DMS53 treated with DMSO at 0.1 percent for 48 hours (cell line): ENCODE results near the gene SYT11.
"Not testable (repeated sequence)": the region's sequence is repeated elsewhere in the genome, so short reads cannot be mapped to it uniquely, and the experiment has no call there.

ENCODE experiments used
- DNase-seq: peaks from one replicate; lab custom pipeline; 2025; ENCODE audit not compliant: unreplicated experiment; lab: John Stamatoyannopoulos, UW

SYT11 gene, protein sequence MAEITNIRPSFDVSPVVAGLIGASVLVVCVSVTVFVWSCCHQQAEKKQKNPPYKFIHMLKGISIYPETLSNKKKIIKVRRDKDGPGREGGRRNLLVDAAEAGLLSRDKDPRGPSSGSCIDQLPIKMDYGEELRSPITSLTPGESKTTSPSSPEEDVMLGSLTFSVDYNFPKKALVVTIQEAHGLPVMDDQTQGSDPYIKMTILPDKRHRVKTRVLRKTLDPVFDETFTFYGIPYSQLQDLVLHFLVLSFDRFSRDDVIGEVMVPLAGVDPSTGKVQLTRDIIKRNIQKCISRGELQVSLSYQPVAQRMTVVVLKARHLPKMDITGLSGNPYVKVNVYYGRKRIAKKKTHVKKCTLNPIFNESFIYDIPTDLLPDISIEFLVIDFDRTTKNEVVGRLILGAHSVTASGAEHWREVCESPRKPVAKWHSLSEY

DNA sequence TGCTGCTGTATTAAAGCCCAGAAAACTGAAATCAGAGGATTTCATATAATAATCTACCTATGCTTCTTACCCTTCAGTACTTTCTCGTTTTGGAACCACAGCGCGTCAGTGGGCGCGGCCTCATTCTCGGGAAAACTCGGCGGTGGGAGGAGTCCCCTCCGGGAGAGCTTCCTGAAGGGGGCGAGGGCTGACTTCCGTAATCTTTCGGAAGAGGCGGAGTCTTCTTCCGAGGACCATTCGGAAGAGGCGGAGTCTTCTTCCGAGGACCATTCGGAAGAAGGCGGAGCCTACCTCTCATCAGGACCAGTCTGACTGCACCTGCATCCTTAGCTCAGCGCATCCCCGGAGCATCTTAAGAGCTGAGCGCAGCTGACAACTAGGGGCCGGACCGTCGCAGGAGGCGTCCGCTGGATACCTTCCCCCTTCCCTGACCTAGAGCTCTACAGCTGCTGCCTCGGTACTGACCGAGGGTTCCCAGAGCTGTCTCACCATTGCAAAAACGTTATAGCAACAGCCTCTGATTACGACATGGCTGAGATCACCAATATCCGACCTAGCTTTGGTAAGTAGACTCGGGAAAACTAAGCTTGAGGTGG, at the start of gene SYT11:
Gene SYT11 (plus strand): TSS at position 334 of the 596 bp plus-strand sequence. CDS start 195 bp downstream, at position 529.
- peak; percentile 98 for DNase-seq

DNA sequence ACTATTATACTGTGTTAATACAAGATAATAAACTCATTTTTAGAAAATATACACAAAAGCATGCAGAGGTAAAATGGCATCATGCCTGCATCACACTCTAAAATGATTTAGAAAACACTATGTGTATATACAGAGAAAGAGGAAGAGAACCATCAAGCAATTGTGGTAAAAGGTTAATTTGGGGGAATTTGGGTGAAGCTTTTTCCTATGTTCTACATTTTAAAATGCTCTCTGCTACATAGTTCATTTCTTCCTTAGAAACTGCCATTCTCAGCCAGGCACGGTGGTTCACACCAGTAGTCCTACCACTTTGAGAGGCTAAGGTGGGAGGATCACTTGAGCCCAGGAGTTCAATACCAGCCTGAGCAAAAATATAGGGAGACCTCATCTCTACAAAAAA, 46.5 kb upstream of the SYT11 start:
- DNase-seq = no peak

DNA sequence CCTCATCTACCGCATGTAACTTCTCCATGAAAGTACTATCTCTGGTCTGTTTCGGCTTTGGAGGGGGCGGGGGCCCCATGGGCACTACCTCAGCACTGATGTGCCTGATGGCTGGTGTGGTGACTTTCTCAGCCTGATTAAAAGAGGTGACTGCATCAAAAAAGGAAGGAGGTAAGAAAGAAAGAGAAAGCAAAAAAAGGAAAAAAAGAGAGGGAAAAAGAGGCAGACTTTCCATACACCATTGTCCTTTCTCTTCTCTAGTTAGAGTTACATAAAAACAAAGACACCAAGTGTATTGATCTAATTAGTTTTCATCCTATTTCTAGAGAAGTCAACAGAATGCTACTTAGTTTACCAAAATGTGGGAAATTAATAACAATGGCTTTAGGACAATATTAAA, 45.7 kb upstream of the SYT11 start:
- DNase-seq = no peak

DNA sequence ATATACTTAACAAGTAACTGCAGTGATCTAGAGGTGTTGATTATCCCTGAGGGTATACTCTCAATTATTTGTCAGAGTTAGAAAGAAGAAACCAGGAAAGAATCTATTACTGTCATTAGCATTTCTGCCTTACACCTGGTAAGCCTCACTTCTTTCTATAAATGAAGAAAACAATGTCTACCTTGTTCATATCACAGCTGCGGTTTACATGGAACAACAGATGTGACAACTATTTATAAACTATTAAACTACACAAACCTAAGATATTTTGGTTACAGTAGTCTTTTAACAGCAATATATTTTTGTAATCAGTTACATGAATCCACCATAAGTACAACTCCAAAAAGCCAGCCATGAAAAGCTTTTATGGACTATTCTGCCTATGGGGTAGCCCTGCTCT, 43.0 kb upstream of the SYT11 start:
- DNase-seq = no peak

DNA sequence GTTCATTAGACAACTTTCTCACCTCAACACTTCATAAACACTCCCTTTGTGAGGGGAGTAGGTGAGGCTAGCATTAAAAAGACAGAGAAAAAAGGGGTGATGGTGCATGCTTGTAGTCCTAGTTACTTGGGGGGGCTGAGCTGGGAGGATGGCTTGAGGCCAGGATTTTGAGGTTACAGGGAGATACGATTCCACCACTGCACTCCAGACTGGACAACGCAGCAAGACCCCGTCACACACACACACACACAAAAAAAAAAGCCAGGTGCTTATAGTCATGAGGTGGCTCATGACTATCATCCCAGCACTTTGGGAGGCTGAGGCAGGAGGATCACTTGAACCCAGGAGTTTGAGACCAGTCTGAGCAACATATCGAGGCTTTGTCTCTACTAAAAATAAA, 31.9 kb upstream of the SYT11 start:
- no peak for DNase-seq

DNA sequence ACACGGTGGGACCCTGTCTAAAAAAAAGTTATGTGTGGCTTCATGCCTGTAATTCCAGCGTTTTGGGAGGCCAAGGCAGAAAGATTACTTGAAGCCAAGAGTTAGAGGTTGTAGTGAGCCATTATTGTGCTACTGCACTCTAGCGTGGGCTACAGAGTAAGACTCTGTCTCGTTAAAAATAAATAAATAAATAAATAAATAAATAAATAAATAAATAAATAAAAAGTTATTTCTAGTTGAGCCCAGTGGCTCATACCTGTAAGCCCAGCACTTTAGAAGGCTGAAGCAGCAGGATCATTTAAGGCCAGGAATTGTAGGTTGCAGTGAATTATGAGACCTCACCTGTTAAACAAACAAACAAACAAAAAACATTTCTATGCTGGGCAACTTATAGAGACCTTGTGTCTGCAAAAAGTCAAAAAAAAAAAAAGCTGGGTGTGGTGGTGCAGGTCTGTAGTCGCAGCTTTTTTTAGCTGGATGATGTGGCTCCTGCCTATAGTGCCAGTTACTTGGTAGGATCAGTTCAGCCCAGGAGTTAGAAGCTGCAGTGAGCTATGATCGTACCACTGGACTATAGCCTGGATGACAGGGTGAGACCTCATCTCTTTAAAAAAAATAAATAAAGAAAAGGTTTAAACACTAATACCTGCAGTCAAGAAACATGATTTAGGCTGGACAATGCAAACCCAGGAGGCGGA, 27.9 kb upstream of the SYT11 start:
- no peak for DNase-seq

DNA sequence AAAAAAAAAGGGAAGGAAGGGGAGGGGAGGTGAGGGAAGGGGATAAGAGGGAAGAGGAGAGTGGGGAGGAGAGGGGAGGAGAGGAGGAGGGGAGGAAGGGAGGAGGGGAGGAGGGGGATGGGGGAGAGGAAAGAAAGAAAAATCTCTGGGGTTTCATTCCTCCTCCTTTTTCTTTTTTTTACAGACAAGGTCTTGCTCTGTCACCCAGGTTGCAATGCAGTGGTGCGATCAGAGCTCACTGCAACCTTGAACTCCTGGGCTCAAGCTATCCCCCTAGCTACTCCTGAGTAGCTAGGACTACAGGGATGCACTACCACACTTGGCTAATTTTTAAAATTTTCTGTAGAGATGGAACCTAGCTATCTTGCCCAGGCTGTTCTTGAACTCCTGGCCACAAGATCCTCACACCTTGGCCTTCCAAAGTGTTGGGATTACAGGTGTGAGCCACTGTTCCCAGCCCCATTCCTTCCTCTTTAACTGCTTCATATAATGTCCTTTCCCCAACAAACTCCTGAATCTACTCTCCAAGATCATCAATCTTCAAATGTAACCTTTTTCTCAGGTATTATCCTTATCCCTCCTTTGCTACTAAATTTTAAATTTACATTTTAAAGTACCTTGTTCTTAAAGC, 25.6 kb upstream of the SYT11 start:
- no peak for DNase-seq

DNA sequence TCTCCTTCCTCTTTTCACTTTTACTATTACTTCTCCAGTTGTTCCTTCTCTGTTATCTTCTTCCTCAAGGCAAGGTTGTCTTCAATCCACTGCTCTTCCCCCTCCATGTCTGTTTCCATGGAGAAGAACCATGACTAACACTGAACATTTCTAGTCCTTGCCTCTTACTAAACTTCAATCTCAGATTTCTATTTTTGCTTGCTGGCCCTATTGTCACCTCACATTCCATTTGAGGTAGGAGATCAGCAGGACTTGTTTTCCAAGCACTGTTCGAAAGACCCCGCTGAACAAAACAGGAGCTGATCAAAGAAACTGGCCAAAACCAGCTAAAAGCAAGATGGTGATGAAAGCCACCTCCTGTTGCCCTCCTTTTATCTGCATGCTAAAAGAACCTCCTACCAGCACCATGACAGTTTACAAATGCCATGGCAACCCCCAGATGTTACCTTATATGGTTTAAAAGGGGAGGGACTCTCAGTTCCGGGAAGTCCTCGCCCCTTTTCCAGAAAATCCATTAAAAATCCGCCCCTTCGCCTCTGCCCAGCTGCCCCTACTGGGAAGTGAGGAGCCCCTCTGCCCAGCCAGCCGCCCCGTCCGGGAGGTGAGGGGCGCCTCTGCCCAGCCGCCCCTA, 25.0 kb upstream of the SYT11 start:
- no peak for DNase-seq

DNA sequence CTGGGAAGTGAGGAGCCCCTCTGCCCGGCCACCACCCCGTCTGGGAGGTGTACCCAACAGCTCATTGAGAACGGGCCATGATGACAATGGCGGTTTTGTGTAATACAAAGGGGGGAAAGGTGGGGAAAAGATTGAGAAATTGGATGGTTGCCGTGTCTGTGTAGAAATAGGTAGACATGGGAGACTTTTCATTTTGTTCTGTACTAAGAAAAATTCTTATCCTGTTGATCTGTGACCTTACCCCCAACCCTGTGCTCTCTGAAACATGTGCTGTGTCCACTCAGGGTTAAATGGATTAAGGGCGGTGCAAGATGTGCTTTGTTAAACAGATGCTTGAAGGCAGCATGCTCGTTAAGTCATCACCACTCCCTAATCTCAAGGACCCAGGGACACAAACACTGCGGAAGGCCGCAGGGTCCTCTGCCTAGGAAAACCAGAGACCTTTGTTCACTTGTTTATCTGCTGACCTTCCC, 24.4 kb upstream of the SYT11 start:
- not testable (repeated sequence) for DNase-seq

DNA sequence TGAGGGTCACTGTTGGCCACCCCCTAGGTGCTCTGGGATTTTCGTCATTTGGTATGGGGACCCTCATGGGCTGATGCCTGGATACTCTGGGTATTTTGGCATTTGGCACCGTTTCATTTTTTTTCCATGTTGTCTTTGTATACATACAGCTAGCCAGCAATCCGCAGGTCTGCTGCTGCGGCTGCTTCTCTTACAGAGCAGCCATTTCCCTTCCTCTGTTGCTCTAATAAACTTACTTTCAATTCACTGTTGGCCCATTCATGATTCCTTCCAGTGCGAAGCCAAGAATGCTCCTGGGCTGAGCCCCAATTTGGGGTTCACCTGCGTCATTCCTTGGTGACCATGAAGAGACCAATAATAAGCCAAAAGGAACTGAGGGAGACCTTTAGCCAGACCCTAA, 23.8 kb upstream of the SYT11 start:
- no peak for DNase-seq

DNA sequence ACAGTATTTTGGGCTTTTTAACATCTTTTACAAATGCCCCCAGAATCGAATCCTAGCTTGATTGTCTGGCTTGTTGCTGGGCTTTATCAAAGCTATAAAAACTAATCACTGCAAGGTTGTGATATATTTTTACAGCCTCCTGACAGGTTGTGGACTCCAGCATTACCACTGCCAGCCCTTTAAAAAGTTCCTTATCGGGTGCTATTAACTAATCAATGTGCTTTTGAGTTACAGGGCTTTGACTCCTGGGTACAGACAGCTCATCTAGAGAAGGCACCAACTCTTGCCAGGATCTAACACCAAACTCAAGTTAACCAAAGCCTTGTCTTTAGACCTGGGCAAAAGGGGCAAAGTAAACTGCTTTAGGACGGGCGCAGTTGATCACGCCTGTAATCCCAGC, 19.0 kb upstream of the SYT11 start:
- no peak for DNase-seq

DNA sequence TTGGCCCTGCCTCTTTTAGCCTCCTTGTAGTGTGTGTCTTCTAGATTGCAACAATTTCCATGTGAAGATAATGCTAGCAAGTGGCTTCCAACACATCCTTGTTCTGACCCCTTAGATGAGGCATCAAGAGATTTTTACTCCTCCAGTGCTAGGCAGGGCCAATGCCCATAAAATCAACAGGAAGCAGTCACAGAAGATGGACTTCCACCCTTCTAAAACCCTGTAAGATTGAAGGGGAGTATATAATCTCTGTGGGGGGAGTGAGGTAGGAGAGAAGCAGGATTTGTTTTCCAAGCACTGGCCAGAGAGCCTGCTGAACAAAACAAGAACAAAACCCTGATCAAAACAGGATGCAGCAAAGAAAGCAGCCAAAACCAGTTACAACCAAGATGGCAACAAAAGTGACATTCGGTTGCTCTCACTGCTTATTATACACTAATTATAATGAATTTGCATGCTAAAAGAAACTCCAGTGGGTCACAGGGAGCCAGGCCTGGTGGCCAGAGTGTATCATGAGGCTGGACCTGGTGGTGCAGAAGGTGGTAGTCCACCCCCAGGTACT, 14.4 kb upstream of the SYT11 start:
- DNase-seq = no peak

DNA sequence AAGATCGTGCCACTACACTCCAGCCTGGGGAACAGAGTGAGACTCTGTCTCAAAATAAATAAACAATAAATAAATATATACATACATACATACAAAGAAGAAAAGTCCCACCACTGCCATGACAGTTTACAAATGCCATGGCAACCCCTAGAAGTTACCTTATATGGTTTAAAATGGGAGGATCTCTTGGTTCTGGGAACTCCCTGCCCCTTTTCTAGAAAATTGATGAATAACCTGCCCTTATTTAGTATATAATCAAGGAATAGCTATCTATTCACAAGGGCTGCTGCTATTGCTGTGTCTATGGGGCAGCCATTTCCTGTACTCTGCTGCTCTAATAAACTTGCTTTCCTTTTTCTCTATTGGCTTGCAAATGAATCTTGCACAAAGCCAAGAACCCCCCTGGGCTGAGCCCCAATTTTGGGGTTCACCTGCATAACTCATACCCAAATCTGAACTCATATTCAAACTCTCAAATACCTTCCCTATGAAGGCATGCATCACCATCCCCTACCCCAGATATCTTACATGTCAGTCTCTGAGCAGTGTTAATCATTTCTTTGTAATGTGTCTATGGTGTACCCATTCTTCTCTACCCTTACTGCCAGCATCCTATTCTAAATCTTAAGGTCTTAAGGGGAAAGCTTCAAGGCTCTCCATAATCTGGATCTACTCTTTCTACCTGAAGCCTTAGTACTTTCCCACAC, 11.4 kb upstream of the SYT11 start:
- no peak for DNase-seq

DNA sequence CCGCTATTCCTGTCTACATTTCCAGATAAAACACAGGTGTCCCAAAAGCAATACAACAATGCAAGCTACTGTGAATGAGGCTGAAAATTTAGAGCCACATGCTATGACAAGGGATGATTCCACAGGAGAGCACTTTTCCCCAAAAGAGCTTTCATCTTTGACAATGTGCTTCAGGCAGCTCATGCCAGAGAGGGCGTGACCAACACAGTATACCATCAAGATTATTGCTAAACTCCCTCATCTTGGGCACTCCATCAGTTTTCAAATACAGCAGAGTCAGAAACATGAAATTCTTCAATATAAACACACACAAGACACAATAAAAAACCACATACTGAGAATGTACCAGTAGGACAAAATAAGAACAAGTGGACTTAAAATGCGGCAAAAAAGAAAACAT, 9.0 kb upstream of the SYT11 start:
- DNase-seq = no peak

DNA sequence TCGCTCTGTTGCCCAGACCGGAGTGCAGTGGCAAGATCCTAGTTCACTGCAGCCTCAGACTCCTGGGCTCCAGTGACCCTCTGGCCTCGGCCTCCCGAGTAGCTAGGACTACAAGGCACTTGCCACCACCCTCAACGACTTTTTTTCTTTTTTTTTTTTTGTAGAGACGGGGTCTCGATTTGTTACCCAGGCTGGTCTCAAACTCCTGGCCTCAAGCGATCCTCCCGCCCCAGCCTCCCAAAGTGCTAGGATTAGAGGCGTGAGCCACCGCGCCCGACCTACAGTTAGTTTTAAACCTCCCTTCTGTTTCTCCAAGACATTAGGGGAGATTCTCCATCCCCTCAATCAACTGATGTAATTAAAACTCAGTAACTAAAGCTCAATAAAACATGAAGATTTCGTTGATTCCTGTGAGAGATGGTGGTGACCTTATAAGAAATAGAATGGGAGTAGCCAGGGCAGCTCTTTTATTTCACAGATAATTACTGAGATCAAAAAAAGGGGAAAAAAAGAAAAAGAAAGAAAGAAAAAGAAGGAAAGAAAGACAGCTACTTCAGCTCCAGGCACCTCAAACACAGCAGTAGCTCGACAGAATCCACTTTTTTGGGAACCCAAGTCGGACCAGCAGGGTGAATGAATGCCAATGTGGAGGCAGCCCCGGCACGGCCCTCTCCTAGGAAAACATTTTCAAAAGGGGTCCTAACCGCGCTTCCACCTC, 3.0 kb upstream of the SYT11 start:
- DNase-seq = no peak

DNA sequence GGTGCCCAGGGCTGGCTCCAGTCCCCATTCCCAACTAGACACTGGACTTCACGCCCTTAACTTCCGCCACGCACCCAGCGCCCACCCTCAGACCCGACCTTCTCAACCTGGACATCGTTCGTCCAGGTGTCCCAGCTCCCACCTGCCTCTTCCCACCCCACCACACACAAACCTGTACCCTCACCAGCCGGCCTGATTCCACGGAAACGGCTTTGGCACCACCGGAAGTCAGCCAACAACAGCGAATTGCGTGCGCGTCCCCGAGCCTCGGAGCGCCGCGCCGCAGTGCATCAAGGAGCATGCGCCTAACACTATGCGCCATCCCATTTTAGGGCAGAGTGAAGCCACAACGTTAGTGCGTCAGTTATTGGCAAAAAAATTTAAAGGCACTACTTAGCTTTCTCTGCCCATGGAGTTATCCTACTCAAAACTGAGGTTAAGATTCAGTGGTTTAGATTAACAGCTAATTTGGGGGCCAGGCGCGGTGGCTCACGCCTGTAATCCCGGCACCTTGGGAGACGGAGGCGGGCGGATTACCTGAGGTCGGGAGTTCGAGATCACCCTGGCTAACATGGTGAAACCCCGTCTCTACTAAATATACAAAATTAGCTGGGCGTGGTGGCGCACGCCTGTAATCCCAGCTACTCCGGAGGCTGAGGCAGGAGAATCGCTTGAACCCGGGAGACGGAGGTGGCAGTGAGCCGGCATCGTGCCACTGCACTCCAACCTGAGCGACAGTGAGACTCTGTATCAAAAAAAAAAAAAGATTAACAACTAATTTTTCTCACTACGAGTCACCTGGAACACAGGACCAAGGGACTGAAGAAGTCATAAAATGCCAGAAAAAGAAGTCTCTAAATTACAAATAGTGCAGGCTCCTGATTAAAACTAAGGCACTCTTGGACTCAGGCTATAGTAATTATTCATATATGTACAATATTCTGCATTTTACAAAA, 2.1 kb upstream of the SYT11 start, which contains the start of gene GON4L:
Gene GON4L (minus strand): TSS at position 240 of the 956 bp plus-strand sequence. CDS start 3,434 bp downstream, outside the sequence.
- peak; percentile 94 for DNase-seq

DNA sequence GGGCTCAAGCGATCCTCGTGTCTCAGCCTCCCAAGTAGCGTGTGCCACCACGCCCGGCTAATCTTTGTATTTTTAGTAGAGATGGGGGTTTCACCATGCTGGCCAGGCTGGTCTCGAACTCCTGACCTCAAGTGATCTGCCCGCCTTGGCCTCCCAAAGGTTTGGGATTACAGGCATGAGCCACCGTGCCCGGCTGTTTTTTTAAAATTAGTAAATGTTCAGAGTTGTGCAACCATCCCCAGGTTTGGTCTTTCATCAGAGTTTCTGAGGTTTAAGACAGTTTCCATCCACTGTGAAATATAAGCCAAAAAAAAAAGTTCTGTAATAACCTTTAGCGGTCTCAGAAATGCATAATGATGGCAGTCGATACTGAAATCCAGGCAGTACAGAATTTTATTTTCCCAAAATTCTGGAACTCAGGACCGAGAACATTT, 550 bp upstream of the SYT11 start:
- DNase-seq = no peak
